ENCODE data around the gene CPHXL2.

The CPHXL2 gene

DNA sequence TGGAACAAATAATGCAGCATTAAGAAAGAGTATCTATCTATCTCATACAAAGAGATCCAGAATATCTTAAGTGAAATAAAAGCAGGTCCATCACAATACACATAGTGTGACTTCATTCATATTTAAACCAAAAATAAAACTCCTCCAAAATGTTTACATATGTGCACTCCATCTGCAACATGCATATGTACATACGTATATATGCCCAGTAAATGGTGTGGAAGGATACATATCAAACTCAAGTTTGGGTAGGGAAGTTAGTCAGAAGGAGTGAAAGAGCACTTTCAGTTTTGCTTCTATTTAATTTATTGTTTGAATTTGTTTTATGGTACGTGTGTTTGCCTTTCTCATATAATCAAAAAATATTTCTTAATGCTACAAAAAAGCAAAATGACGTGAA is 41.8 kb downstream of the CPHXL2 start:
- DNase-seq, result no peak

DNA sequence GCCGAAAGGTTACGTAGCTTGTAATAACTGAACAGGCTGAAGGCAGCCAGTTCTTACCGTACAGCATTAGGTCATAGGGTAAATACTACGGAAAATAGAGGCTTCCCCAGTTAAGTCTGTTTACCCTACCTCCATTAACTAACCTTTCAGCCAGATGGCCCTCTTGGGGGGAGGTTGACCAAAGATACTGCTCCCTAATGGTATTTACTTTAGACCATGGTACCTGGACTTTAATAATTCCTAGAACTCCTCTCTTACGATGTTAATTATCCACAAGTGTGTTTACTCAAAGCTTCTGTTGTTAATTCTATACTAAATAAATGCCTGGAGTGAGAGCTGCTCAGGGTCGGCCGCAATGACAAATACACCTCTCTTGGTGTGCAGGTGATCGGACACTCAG is 44.0 kb downstream of the CPHXL2 start:
- DNase-seq, result no peak

GRCh38 chr16:75630052-75630451 is 46.8 kb downstream of the CPHXL2 start:
- no peak for DNase-seq

DNA sequence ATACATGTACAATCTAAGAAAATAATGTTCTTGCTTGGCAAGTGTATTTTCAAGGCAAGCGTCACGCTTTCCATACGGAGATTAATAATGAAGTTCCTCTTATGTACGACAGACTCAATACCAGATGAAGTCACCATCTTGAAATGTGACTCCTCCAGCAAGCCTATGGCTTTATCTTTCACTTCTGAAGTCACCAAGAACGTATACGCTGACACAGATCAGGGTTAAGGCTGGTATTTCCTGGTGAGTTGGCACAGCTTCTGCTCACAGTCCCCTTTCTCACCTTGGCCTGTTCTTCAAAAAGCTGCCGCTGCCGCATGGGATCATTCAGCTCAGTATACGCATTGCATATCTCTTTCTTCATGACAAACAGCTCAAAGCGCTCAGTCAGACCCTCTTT is 47.7 kb downstream of the CPHXL2 start:
- no peak for DNase-seq

- no peak for DNase-seq
Observed at GRCh38 chr16:75628351-75628750, 48.5 kb downstream of the CPHXL2 start.

DNA sequence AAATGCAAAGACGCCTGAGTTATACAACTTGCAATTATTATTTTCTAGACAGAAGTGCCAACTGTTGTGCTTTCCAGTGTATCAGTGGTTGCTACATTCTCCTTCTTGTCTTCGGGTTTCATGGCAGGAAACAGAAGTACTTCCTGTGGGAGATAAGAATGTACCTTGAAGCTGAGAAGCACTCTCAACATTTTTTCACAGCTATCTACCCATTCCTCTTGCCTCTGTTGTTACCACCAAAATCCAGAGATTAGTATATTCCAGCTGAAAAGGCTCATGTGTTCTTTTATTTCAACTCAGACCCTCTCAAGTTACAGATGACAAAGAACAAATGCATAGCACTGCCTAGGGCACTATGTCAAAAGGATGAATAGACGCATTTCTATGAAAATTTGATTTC is 49.0 kb downstream of the CPHXL2 start:
- DNase-seq, result peak in 1 of 2 donors; percentile 51

DNA sequence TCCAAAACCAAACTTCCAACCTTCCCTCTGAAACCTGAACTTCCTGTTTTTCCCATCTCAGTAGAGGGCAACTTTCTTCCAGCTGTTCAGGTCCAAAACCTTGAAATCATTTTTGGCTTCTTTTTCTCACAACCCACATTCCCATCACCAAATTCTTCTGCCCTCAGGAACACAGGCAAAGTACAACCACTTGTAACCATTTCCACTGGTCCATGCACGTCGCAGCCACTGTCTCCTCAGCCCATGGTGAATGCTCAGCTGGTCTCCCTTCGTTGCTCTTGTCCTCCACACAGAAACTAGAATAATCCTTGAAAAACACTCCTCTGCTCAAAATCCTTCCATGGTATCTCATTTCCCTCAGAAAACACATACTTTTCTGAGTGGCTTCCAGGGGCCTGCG is 50.0 kb downstream of the CPHXL2 start:
- DNase-seq, result no peak

DNA sequence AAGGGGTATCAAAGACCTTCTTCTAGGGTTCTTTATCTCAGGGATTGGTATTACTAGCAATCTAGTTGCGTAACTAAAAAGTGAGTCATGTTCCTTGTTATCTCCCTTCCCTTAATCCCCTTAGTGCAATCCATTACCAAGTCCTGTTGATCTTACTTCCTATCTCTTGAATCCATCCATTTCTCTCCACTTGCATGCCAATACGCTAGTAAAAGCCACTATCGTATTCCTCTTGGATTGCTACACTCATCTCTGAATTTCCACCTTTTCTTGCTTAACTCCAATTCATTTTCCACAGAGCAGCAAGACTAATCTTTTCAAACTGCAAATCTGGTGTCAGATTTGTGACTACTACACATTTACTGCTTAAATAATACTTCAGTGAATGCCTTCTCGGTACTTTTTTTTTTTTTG is 51.9 kb downstream of the CPHXL2 start:
- no peak for DNase-seq

DNA sequence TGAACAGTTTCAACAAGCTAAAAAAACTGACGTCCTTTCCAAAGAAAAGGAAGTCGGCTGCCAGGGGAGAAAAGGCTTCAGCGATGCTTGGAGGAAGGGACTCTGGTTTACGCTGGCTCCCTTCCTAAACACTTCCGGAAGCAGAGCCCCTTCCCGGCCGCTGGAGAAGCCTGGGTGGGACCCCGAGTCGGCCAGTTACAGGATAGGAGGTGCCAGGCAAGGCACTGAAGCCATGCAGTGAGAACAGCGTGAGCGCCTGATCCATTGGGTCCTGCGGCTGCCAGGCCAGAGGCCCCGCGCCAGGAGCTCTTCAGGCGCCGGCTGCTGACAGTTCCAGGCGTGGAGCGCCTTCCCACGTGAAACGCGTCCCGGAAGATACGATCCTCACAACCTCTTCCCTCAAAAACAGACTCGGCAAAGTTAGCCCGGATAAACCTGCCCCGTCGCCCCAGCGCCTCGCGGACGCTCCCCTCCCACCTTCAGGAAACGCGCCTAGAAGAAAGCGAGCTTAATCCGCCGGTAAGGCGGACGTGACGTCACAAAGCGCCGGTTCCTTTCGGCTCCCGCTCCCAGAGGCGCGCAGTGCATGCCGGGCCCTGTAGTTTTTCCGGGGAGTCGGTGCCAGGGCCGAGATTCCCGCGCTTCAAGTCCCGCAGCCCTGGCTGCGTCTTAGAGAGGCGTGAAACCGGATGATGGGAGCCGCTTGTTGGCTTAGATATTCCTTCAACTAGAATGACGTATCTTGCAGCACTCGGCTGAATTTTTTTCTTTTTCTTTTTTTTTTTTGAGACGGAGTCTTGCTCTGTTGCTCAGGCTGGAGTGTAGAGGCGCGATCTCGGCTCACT is 53.8 kb downstream of the CPHXL2 start, which contains the start of gene ADAT1:
ADAT1 (minus strand) TSS at position 521 of the 845 bp plus-strand sequence. CDS start 2,482 bp downstream, outside the sequence.
- DNase-seq, result peak; percentile 98

DNA sequence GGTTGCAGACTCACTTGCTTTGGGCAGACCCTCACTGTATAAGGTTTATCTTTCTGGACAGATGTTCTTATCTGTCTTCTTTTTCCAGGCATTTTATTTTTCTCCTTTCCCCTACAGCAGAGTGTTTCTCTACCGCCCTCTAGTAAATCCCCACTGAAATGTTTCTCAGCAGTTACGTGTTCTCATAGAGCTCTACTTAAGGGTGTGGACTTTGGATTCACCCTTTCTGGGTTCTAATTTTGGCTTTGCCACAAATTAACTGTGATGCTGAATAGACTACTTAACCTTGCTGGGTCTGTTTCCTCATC is 55.7 kb downstream of the CPHXL2 start:
- peak in 1 of 2 donors; percentile 61 for DNase-seq

DNA sequence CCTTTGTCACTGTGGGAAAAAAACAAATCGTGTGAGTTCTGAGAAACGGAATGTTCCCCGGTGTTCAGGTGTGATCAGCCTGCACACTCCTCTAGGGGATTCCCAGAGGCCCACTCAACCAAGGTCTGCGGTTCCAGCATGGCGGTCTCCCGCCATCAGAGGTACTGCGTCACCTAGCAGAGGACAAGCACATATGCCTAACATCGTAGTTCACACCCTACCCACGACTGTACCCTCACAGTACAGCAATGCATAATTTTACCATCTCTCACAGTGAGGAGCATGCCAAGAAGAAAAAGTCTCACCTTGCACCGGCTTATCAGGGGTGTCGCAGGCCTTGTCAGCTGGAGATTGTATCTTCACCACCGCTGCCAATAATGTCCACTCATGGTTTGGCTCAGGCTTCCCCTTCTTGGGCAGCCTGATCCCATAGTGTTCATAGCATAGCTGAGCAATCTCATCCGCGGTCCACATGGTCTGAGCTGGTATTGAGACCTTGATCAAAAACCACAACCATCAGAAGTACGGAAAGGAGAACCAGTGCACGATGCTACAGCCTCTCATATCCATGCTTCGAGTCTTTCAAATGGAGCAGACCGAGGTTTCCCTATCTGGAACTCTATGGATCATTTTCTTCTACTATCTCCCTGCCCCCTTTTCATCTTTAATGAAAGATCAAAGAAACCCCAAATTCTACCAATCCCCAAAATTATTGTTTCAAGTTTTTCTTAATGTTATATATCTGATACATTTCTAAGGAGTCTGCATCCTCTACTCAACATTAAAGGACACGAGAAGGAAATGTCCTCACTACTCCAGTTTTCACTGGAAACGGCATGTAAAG is 56.3 kb downstream of the CPHXL2 start:
- peak; percentile 78 to 84 for DNase-seq

DNA sequence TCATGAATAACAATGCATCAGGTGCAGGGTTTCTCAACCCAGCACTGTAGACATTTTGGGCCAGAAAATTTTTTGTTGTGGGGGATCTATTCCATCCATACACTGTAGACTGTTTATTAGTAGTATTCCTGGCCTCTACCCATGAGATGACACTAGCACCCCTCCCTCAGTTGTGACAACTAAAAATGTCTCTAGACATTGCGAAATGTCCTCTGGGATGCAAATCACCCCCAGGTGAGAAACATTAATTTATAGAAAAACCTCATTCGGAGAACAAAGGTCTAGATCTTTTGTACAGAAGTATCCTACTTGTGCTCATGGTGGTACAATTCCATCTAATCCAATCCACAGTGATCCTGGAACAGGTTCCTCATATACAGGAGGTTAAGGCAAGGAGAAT is 58.0 kb downstream of the CPHXL2 start:
- DNase-seq, result no peak

DNA sequence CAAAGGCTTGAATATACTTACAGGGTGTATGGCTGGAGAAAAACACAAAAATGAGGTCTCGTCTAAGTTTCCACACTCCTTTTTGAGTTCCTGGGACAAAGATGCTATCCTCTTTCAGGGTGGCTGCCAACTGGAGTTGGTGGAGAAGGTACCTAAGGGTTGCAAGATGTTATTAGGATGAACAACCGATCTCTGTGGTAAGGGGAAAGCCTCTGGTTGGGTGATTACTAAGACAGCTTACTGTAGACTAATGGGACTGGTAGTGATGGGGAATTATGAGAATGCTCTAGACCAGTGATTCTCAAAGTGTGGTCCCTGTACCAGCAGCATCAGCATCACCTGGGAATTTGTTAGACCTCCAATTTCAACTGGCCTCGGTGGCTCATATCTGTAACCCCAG is 59.7 kb downstream of the CPHXL2 start:
- DNase-seq, result no peak

- DNase-seq, result peak in 1 of 2 donors; percentile 64
Observed at GRCh38 chr16:75616521-75617010, 60.2 kb downstream of the CPHXL2 start.

DNA sequence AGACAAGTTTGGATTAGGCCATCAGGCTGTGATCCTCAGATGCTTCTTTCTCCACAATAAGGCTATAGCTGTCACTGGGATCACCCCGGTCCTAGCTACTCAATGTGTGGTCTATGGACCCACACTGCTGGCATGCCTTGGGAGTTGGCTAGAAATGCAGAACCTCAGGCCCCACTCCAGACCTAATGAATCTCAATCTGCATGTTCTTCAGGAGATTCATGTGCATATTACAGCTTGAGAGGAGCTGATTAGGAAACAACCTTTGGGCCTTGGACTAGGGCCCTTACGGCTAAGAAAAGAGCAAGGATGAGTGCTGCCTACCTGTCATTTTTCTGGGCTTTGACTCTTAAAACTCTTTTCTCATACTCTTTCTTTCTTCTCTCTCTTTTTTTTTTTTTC is 61.2 kb downstream of the CPHXL2 start:
- no peak for DNase-seq

DNA sequence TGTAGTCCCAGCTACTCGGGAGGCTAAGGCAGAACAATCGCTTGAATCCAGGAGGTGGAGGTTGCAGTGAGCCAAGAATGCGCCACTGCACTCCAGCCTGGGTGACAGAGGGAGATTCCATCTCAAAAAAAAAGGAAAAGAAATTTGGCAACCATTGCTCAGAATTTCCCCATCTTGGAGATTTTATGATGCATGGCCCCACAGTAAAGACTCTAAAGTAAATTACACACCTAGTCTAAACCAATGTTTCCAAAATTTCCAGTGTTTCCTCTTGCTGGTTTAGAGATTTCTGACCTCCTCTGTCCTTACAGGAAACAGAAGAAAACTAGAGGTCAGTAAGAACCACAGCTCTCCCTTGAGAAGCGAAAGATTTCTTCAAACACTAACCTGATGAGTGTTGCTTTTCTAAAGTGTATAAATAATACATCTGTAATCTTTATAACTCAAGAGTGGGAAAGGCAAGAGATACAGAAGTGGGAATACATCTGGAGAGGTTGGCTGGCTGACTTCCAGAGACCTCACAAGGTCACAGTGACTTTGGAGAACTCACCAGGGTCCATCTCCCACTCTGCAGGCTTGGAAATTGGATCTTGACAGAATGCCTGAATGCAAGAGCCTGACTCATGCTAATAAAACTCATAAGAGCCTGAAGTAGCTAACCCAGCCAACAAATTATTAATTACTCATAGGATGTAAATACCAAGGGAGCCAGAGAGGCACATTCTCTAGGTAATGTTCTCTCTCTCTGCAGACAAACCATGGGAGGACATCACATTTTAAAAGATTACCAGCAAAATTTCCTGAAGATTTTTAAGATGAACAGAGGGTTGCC is 62.5 kb downstream of the CPHXL2 start:
- no peak for DNase-seq
